Erythroblast (primary cell): Measurements from ENCODE around the gene TREH.

ENCODE experiments used
- GATA1 ChIP-seq: IDR thresholded peaks from 2 replicates; pipeline ENCODE4 v1.6.1; 2011; ENCODE audit warnings: low read depth, mild to moderate bottlenecking, control low read depth, low read length, moderate library complexity
- POLR2A ChIP-seq: IDR thresholded peaks from 2 replicates; pipeline ENCODE4 v1.6.1; 2011; ENCODE audit warnings: mild to moderate bottlenecking, low read length

DNA sequence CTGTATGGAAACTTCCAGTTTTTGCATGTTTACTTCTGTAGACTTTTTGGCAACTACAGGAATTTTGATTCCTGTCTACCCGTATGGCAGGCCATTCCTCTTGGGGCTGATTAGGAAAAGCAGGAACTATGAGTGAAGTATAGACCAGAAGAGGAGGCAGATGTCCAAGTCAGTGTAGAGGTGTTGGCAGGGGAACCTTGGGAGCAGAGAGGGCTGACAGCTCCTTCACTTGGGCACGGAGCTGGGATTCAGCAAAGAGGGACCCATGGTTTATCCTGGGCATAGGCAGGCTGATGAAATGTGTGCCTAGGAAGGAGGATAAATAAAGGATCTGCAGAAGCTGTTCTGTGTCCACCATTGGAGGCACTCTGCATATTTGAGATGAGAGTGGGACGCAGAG lies 33.1 kb downstream of the TREH start:
- no peak for TF ChIP-seq POLR2A
- TF ChIP-seq GATA1 = no peak
